NCI-H1105 treated with DMSO at 0.1 percent for 48 hours (cell line): ENCODE results near the gene GPC4.
"Not testable (repeated sequence)": the region's sequence is repeated elsewhere in the genome, so short reads cannot be mapped to it uniquely, and the experiment has no call there.

Experiments used
- DNase-seq: peaks from one replicate; lab custom pipeline; 2025; lab: John Stamatoyannopoulos, UW

GPC4 gene

GRCh38 chrX:133306316-133306715 is 109.0 kb downstream of the GPC4 start:
- no peak for DNase-seq

GRCh38 chrX:133305348-133305747 is 109.9 kb downstream of the GPC4 start:
- no peak for DNase-seq

- no peak for DNase-seq
Observed at GRCh38 chrX:133302775-133303445, 112.4 kb downstream of the GPC4 start.

GRCh38 chrX:133300591-133300990 is 114.7 kb downstream of the GPC4 start:
- DNase-seq: no peak

GRCh38 chrX:133297284-133297683 is 118.0 kb downstream of the GPC4 start:
- DNase-seq: no peak

- no peak for DNase-seq
Observed at GRCh38 chrX:133294126-133294525, 121.2 kb downstream of the GPC4 start.

- no peak for DNase-seq
Observed at GRCh38 chrX:133290076-133290475, 125.2 kb downstream of the GPC4 start.

GRCh38 chrX:133287860-133288259 is 127.4 kb downstream of the GPC4 start:
- DNase-seq: no peak

- no peak for DNase-seq
Observed at GRCh38 chrX:133285341-133285740, 129.9 kb downstream of the GPC4 start.

GRCh38 chrX:133279112-133279730 is 136.1 kb downstream of the GPC4 start:
- DNase-seq: not testable (repeated sequence)

- no peak for DNase-seq
Observed at GRCh38 chrX:133273180-133273579, 142.1 kb downstream of the GPC4 start.

- DNase-seq: no peak
Observed at GRCh38 chrX:133269168-133269567, 146.1 kb downstream of the GPC4 start.

- no peak for DNase-seq
Observed at GRCh38 chrX:133267621-133268020, 147.7 kb downstream of the GPC4 start.

- DNase-seq: no peak
Observed at GRCh38 chrX:133265331-133265730, 150.0 kb downstream of the GPC4 start.

- DNase-seq: no peak
Observed at GRCh38 chrX:133258481-133258880, 156.8 kb downstream of the GPC4 start.

- no peak for DNase-seq
Observed at GRCh38 chrX:133254666-133255065, 160.6 kb downstream of the GPC4 start.

- DNase-seq: no peak
Observed at GRCh38 chrX:133251204-133251603, 164.1 kb downstream of the GPC4 start.

GRCh38 chrX:133250184-133251100 is 164.8 kb downstream of the GPC4 start:
- no peak for DNase-seq
